HG02943 (cell line): ENCODE data around the gene HMGA1.
"Not testable (repeated sequence)": the region's sequence is repeated elsewhere in the genome, so short reads cannot be mapped to it uniquely, and the experiment has no call there.

Source experiments
- ATAC-seq: cut with Tn5 transposase; IDR thresholded peaks from one replicate; pipeline ENCODE4 v1.9.1; 2021; ENCODE audit warnings: mild to moderate bottlenecking, low read depth, moderate library complexity; ENCODE audit not compliant: unreplicated experiment

The HMGA1 gene

GRCh38 chr6:34259529-34260069 lies 22.9 kb downstream of the HMGA1 start:
- no peak for ATAC-seq

GRCh38 chr6:34260576-34261267 lies 24.0 kb downstream of the HMGA1 start:
- ATAC-seq: no peak

GRCh38 chr6:34263484-34263883 lies 26.8 kb downstream of the HMGA1 start:
- not testable (repeated sequence) for ATAC-seq

GRCh38 chr6:34267746-34268145 lies 31.1 kb downstream of the HMGA1 start:
- no peak for ATAC-seq

DNA sequence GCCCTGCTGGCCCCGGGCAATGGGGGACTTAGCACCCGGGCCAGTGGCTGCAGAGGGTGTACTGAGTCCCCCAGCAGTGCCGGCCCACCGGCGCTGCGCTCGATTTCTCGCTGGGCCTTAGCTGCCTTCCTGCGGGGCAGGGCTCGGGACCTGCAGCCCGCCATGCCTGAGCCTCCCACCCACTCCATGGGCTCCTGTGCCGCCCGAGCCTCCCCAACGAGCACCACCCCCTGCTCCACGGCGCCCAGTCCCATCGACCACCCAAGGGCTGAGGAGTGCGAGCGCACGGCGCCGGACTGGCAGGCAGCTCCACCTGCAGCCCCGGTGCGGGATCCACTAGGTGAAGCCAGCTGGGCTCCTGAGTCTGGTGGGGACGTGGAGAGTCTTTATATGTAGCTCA lies 32.5 kb downstream of the HMGA1 start:
- not testable (repeated sequence) for ATAC-seq

DNA sequence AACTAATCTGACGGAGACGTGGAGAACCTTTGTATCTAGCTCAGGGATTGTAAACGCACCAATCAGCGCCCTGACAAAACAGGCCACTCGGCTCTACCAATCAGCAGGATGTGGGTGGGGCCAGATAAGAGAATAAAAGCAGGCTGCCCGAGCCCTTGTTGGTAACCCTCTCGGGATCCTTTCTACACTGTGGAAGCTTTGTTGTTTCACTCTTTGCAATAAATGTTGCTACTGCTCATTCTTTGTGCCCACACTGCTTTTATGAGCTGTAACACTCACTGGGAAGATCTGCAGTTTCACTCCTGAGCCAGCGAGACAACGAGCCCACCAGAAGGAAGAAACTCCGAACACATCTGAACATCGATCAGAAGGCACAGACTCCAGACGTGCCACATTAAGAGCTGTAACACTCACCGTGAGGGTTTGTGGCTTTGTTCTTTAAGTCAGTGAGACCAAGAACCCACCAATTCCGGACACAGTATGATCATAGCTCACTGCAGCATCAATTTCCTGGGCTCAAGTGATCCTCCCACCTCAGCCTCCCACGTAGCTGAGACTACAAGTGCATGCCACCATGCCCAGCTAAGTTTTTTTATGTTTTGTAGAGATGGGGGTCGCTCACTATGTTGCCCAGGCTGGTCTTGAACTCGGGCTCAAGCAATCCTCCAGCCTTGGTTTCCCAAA lies 33.1 kb downstream of the HMGA1 start:
- not testable (repeated sequence) for ATAC-seq

- ATAC-seq: no peak
Observed at GRCh38 chr6:34272013-34272926, 35.6 kb downstream of the HMGA1 start.

GRCh38 chr6:34273242-34273805 lies 36.7 kb downstream of the HMGA1 start:
- no peak for ATAC-seq

GRCh38 chr6:34274129-34274528 lies 37.5 kb downstream of the HMGA1 start:
- no peak for ATAC-seq

- no peak for ATAC-seq
Observed at GRCh38 chr6:34275128-34275804, 38.6 kb downstream of the HMGA1 start.

- no peak for ATAC-seq
Observed at GRCh38 chr6:34276191-34276590, 39.5 kb downstream of the HMGA1 start.

DNA sequence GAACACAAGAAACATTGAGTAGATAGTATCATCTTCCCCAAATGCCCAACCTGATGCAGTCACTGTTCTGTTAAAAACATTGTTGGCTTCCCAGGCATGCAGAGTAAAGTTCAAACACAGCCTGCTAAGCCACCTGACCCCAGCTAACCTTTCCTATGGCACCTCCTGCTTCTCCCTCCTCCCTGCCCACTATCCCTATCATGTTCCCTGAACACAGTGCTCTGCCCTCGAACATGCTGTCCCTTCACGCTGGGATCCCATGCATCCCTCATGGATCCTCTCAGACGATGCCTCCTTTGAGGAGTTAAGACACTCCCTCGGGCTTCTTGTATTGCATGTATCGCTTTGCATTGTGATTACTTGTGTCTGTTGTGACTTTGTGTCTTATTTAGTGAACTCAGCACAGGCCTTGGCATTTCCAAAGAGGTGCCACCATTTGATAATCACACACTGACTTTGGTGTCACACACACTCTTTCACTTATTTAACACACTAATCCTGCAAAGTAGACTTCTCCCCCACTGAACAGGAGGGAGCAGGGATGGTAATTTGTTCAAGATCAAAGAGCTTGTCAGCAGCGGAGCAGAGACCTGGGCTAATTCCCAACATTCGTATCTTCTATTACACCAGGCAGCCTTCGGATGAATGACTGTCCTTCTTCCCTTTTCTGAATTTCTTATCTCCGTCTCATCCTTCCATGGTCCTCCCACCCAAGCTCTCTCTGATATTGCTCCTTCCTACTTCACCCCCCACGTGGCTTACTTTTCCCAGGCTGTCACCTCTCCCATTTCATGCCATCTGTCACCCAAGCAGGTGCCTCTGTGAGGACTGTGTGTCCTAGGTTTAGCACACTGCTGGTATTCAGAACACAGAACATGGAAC lies 40.4 kb downstream of the HMGA1 start:
- no peak for ATAC-seq

GRCh38 chr6:34277763-34278112 lies 41.1 kb downstream of the HMGA1 start:
- ATAC-seq: no peak

DNA sequence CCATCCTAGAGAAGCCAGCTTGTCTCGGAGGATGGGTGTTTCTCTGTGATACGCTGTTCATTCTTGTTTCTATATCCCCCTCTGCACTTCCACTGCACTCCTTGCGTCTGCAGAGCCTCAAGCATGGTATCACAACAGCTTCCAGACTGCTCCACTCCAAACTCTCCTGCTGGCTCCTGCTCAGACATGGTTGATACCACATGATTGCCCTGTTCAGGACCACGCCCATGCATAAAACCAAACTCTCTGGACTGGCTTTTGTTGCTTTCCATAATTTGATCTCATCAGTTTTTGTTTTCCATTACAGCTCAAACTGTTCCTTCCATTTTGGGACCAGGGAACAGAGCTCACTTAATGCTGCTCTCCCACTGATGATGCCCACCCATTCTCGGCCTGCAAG lies 42.2 kb downstream of the HMGA1 start:
- ATAC-seq: no peak

DNA sequence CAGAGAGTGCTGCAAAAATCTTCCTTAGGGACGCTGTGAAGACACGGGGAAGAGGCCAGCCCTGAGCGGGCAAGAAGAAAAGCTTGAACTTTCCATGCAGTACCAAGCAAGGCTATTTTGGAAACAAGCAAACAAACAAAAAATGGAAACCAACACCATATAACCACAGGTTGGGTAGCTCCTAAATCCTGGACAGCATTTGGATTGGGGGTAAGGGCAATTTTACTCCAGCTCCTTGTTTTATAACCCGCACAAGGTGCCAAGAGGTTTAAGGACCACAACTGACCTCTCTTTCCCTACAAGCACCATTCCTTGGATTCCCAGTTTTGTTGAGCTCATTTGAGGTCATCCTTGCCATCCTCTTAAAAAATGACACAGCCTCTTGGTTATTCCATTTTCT lies 43.5 kb downstream of the HMGA1 start:
- ATAC-seq: no peak

- ATAC-seq: no peak
Observed at GRCh38 chr6:34281702-34282334, 45.1 kb downstream of the HMGA1 start.

DNA sequence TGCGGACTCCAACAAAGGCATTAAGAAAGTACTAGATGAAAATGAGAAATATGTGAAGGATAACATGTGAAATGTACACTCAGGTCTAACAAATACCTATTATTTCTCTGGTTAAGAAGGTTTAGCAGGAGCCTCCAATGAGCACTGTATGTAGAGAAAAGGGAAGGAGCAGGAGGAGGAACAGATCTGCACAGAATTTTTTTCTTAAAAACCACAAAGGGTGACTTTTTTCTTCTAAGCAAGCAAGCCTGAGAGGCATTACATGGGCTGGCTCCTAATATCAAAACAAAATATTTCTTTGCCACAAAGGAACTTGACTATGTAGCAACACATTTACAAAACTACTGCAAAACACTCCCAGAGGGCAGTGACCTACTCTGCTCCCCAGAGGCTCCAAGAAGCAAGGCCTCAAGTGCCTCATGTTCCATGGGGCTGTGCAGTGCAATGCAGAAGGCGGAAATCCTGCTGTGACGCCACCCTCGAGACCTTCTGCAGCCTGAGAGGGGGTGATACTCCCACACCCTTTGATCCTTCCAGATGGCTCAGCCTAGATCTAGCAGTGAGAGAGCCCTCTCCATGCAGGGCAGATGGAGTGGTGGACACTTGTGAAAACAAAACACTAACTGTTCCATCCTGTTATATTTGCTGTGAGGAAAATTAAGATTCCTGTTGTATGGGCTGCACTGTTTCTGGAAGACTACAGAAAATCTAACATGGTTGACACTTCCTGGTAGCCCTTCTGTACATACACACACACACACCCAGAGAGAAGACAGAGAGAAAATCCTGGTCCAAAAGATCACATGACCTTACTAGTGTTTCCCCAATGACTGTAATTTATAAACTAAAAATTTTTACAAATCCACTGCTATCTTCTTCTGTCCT lies 48.1 kb downstream of the HMGA1 start:
- ATAC-seq: no peak
